Measurements from ENCODE around the gene GPSM1.

GPSM1 gene

GRCh38 chr9:136372561-136373299, 45.4 kb downstream of the GPSM1 start:
- H3K9ac ChIP-seq (ENCODE audit: low read length) = no peak overlapping the region
- no peak overlapping the region for H3K4me3 ChIP-seq (ENCODE audit: low read length)
- no peak for TF ChIP-seq EZH2phosphoT487 (IDR thresholded peaks at IDR 0.05; ENCODE audit: low read depth)
- TF ChIP-seq CTCF (IDR thresholded peaks at IDR 0.05; ENCODE audit: low read depth, low read length) = no peak
- H3K79me2 ChIP-seq (ENCODE audit: low read length) = no peaks in the 10 kb centered on the region
- 0 out of 2 replicates have a peak, but pooled peaks cover 4% of the 10 kb centered on the region for H4K20me1 ChIP-seq (ENCODE audit: insufficient read depth, low read length)
- no peaks in the 10 kb centered on the region for H3K9me3 ChIP-seq (ENCODE audit: insufficient read depth, low read length)
- H3K27ac ChIP-seq (ENCODE audit: low read length) = no peak overlapping the region
- H2AFZ ChIP-seq (ENCODE audit: low read depth, low read length) = no peak overlapping the region
- no peaks in the 10 kb centered on the region for H3K36me3 ChIP-seq (replicated peaks; ENCODE audit: low read depth, low read length)
- H3K27me3 ChIP-seq (ENCODE audit: low read depth, low read length) = no peaks in the 10 kb centered on the region
- H3K4me1 ChIP-seq (ENCODE audit: low read length) = no peaks in the 10 kb centered on the region
- no peak overlapping the region for H3K4me2 ChIP-seq (ENCODE audit: low read length)

DNA sequence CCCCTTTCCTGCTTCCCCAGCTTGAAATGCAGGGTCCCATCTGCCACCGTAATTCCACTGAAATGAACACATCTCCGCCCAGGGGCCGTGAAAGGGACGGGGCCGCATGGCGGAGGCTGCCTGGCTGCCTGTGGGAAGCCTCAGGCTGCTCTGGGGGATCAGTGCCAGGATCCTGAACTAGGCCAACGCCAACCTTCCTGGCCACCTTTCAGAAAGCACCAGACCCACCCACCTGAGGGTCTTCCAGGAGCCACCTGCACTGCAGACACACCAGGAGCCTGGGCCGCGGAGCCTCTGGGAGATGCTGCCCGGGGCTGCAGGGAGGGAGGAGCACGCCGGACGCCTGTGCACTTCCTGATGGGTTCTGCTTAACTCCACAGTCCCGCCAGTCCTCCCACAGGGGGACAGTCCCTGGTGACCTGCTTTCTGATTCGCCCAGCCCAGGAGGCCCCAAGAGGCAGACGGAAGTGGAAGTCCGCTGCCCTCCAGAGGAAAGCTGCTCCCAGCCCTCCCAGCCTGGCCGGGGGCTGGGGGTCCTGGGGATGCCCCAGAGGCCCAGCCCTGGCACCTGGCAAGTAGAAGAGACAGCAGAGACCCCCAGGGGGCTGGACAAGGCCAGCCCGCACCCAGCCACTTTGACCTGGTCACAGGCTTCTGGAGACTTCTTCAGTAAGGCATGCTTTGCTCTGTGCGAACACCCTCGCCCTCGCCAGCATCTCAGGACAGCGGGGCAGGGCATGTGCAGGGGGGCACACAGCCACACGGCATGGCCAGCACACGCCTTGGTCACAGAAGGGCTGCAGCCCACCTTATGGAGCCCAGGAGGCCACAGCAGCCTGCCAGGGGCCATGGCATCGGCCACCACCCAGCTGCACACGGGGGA, 46.2 kb downstream of the GPSM1 start, which contains the start of gene CARD9:
CARD9 (minus strand) TSS at position 370 of the 883 bp plus-strand sequence. CDS start 1,591 bp downstream, outside the sequence.
- H4K20me1 ChIP-seq (ENCODE audit: insufficient read depth, low read length) = 0 out of 2 replicates have a peak, but pooled peaks cover 4% of the 10 kb centered on the region
- no peak within 1 kb of the TSS for H2AFZ ChIP-seq (ENCODE audit: low read depth, low read length)
- H3K4me1 ChIP-seq (ENCODE audit: low read length) = no peaks in the 10 kb centered on the region
- no peak within 1 kb of the TSS for H3K27ac ChIP-seq (ENCODE audit: low read length)
- H3K27me3 ChIP-seq (ENCODE audit: low read depth, low read length) = no peaks in the 10 kb centered on the region
- H3K79me2 ChIP-seq (ENCODE audit: low read length) = no peaks in the 10 kb centered on the region
- H3K36me3 ChIP-seq (replicated peaks; ENCODE audit: low read depth, low read length) = no peaks in the 10 kb centered on the region
- H3K9ac ChIP-seq (ENCODE audit: low read length) = no peak within 1 kb of the TSS
- H3K4me2 ChIP-seq (ENCODE audit: low read length) = no peak within 1 kb of the TSS
- no peaks in the 10 kb centered on the region for H3K9me3 ChIP-seq (ENCODE audit: insufficient read depth, low read length)
- H3K4me3 ChIP-seq (ENCODE audit: low read length) = no peak within 1 kb of the TSS
- TF ChIP-seq CTCF (IDR thresholded peaks at IDR 0.05; ENCODE audit: low read depth, low read length) = no peak
- TF ChIP-seq EZH2phosphoT487 (IDR thresholded peaks at IDR 0.05; ENCODE audit: low read depth) = no peak

GRCh38 chr9:136374183-136374575, 46.8 kb downstream of the GPSM1 start:
- Histone ChIP-seq H3K4me3 (ENCODE audit: low read length) (no peak overlapping the region), H3K4me2 (ENCODE audit: low read length) (no peak overlapping the region), H3K79me2 (ENCODE audit: low read length) (no peaks in the 10 kb centered on the region), H3K4me1 (ENCODE audit: low read length) (no peaks in the 10 kb centered on the region), H3K9me3 (ENCODE audit: insufficient read depth, low read length) (no peaks in the 10 kb centered on the region), H3K27me3 (ENCODE audit: low read depth, low read length) (no peaks in the 10 kb centered on the region), H3K9ac (ENCODE audit: low read length) (no peak overlapping the region), H3K27ac (ENCODE audit: low read length) (no peak overlapping the region), H4K20me1 (ENCODE audit: insufficient read depth, low read length) (0 out of 2 replicates have a peak, but pooled peaks cover 4% of the 10 kb centered on the region), H2AFZ (ENCODE audit: low read depth, low read length) (no peak overlapping the region), H3K36me3 (replicated peaks; ENCODE audit: low read depth, low read length) (no peaks in the 10 kb centered on the region)
- TF ChIP-seq CTCF (IDR thresholded peaks at IDR 0.05; ENCODE audit: low read depth, low read length) = no peak
- TF ChIP-seq EZH2phosphoT487 (IDR thresholded peaks at IDR 0.05; ENCODE audit: low read depth) = no peak

DNA sequence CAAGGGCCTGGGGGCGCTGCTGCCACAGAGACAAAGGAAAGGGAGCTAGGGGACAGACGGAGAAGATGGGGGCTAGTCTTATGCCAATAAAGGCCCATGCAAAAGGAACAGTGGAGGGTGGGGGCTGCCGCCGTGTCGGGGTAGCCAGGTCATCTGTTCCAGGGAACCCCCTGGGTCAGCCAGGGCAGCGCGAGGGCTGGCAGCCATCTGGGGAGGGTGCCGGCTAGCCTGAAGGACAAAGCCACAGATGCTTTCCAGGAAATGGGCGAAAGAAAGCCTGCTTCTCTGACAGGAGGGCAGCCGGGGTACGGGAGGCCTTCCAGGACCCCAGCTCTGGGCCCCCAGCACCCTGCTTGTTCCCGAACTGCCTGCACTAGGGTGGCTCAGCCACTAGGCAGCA, 47.8 kb downstream of the GPSM1 start:
- Histone ChIP-seq H3K9ac (ENCODE audit: low read length) (no peak overlapping the region), H3K9me3 (ENCODE audit: insufficient read depth, low read length) (no peaks in the 10 kb centered on the region), H3K36me3 (replicated peaks; ENCODE audit: low read depth, low read length) (no peaks in the 10 kb centered on the region), H3K4me3 (ENCODE audit: low read length) (no peak overlapping the region), H3K4me2 (ENCODE audit: low read length) (no peak overlapping the region), H3K27me3 (ENCODE audit: low read depth, low read length) (no peaks in the 10 kb centered on the region), H3K4me1 (ENCODE audit: low read length) (no peaks in the 10 kb centered on the region), H3K79me2 (ENCODE audit: low read length) (no peaks in the 10 kb centered on the region), H2AFZ (ENCODE audit: low read depth, low read length) (no peak overlapping the region), H4K20me1 (ENCODE audit: insufficient read depth, low read length) (0 out of 2 replicates have a peak, but pooled peaks cover 4% of the 10 kb centered on the region), H3K27ac (ENCODE audit: low read length) (no peak overlapping the region)
- no peak for TF ChIP-seq CTCF (IDR thresholded peaks at IDR 0.05; ENCODE audit: low read depth, low read length)
- no peak for TF ChIP-seq EZH2phosphoT487 (IDR thresholded peaks at IDR 0.05; ENCODE audit: low read depth)
